GM21717 (cell line): ENCODE data around the gene GNAS-AS1.

Source experiments
- ATAC-seq: cut with Tn5 transposase; IDR thresholded peaks from one replicate; pipeline ENCODE4 v1.9.1; 2021; ENCODE audit warnings: mild to moderate bottlenecking, moderate library complexity; ENCODE audit not compliant: unreplicated experiment

GNAS-AS1 gene

DNA sequence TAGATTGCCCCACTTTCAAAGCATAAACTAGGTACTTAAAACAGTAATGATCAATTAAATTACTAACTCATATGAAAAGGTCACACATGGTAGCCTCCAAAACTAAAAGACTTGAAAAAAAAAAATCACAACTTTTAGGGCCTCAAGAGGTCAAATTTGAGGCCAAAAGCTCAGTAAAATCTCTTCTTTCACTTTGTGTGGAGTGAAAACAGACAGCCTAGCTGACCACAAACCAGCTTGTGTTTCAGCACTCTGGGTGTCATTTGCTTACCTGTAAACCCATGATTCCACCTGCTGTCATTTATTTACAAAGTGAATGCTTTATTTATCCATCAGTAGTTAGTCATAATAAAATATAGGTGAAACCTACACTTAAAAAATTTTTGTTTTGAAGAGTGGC, 35.8 kb upstream of the GNAS-AS1 start:
- ATAC-seq: no peak

GRCh38 chr20:58884966-58885365, 34.3 kb upstream of the GNAS-AS1 start:
- ATAC-seq: no peak

- no peak for ATAC-seq
Observed at GRCh38 chr20:58883241-58883691, 32.6 kb upstream of the GNAS-AS1 start.

DNA sequence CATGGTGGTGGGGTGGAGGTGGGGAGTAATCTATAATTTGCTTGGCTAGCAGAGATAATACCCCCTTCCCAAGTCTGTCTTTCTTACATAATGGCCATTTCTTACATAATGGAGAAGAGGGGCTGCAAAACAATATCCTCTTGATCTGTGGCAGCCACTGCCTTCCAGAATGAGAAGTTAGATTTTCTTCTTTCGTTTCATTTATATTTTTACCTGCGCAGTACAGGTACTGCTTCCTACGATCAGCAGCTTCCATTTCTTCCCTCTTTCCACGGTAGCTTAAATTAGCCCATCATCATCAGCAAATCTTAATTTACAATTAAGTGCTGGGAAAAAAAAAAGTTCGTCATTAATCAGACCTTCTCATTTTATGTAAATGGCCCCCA, 32.0 kb upstream of the GNAS-AS1 start:
- ATAC-seq: no peak

DNA sequence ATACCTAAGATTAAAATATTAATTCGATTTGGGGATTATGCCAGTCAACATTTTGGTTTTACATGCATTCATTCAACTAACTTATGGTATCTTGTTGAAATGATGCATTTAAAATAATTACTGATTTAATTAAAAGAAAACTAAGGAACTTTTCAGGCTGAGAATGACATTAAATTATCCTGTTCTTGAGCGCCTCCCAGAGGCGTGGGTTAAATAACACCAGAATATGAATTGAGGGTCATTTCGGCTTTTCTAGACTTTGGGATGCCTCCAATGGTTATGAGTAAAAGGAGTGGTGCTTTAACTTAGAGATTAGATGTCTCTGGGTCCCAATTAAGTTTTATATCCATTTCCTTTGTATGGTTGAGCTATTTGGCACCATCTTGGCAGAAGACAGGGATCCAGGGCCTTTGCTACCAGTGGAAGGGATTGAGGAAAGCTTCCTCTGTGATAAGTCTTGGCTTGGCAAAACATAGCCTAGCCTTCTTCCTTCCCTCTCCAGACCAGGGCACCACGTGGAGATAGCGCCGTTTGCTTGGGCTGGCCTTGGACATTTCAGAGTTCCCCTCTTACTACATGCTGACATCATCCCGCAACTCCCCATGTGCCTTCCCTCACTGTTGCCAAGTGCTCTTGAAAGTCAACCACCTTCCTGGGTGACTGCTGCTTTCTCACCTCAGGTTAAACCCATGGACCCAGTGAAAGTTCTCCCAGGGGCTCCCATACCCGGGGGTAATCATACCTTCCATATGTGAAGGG, 30.5 kb upstream of the GNAS-AS1 start:
- no peak for ATAC-seq

- no peak for ATAC-seq
Observed at GRCh38 chr20:58880441-58880840, 29.7 kb upstream of the GNAS-AS1 start.

- no peak for ATAC-seq
Observed at GRCh38 chr20:58878399-58878798, 27.7 kb upstream of the GNAS-AS1 start.

DNA sequence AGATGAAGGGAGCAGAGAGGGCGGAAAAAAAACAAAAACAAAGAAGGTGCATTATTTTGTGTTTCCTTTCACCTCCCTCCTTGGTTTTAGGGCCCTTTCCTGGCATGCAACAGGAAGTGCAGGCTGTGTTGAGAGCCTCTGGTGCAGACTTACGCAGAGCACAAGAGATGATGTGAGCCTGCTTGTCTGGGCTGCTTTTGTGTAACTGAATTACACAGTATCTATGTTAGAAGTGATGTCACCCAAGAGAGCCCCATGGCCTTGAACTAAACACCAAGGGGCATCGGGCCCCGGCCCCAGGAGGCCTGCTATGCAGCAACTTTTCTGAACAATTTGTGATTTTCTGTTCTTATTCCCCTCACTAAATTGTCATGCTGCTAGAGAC, 27.3 kb upstream of the GNAS-AS1 start:
- no peak for ATAC-seq

DNA sequence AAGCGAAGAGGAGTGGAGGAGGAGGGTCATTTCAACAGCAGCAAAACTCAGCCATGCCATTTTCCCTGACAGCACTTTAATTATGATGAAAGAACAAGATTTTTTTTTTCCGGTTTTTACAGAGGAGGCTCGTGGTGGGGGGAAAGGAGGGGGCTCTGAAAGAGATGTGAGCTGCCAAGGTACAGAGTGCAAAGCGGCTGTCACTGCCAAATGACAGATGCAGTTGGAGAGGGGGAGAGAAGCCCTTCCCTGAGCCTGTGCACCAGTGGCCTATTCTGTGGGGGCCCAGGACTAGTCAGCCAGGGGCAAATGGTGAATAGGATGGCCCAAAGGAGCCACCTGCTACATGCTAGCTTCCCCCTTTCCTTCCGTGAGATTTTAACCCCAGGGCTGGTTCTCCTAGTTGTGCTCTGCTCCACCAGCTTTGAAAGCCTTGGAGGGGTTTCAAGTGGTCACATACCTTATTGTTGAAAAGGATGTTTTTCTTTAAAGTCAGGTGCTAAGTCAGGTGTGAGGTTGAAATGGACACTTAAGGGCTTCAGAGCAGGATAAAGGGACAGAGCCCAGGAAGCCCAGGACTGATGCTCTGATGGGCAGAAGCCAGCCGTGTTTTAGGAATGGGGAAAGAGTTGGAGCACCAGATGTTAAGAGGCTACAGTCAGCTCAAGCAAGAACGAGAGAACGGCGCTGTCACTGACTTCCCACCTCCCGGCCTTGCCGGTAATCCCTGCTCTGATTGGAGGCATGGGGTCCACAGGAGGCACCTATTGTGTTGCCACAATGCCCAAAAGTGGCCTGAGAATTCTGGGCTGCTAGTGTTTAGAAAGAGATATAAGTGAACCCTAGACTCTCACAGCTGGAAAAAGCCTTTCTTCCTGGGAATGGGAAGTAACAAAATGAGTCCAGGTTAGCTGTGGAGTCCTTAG, 26.6 kb upstream of the GNAS-AS1 start:
- ATAC-seq: no peak

- ATAC-seq: no peak
Observed at GRCh38 chr20:58876437-58876836, 25.7 kb upstream of the GNAS-AS1 start.

DNA sequence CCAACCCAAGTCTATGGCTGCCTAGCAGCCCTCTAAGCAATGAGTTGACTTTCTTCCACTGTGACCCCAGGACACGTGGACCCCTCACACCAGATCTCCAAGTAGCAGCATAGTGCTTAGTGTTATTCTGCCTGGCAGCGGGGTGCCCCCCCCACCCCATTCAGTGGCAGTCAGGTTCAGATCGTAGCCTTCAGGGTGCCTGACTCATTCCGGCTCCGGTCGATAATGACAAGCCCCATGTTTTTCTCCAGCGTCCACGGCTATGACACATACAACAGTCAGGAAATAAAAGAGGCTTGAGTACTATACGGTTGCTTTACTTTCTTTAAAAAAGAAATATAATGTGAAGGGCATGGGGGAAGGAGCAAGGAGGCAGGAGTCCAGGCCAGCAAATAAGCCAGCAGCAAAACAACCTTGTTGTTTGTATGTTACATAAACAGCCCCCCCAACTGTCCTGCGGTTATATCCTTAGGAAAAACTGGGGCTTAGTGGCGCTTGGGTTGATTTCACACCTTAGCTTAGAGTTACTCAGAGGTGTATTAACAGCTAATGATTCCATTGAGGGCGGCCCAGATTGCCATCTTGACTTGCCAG, 24.9 kb upstream of the GNAS-AS1 start:
- no peak for ATAC-seq

DNA sequence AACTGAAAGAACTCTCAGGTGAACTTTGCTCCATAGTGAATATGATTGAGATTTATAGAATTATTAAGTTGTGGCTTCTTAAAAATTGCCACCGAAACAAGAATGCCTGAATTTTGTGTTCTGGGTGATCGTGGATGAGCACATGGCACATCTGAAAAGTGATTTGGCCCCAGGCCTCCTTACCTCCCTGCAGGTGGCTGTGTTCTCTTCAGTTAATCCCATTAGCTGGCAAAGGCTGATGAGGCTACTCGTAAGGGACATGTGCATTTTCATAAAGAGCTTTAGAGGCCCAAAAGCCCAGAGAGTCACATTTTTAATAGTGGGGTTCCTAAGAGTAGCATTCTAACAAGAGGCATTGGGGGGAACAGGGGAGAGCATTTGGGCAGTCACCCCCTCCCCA, 24.4 kb upstream of the GNAS-AS1 start:
- no peak for ATAC-seq

DNA sequence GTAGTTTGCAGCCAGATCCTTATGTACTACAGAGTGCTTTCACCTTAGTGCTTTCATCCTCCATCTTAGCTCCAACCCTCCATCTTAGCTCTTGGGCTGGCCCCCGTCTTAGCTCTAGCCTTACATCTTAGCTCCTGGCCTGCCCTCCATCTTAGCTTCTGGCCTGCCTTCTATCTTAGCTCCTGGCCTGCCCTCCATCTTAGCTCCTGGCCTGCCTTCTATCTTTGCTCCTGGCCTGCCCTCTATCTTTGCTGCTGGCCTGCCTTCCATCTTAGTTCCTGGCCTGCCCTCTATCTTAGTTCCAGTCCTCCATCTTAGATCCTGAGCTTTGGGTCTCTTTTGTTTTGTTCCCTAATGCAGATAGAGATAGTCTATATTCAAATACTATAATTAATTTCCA, 23.8 kb upstream of the GNAS-AS1 start:
- no peak for ATAC-seq

DNA sequence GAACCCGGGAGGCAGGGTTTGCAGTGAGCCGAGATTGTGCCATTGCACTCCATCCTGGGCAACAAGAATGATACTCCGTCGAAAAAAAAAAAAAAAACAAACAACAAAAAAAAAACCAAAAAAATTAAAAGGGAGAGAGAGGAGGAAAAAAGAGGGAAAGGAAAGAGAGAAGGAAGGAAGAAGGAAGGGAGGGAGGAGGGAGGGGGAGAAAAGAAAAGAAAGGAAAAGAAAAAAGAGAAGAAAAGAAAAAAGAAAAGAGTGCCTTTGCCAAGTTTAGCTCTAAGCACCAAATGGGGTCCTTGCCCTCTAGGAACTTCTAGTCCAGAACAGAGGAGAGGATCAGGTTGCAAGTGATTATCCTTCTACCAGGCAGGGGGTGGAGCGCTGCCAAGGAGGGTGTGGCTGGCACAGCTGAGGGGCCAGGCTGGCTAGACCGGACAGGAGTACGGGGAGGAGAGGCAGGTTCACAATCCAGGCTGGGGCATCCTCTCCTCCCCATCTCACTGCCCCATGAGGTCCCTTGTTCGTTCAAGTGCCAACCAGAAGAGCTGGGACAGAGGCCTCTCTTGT, 20.9 kb upstream of the GNAS-AS1 start:
- no peak for ATAC-seq

- ATAC-seq: no peak
Observed at GRCh38 chr20:58870293-58871014, 19.8 kb upstream of the GNAS-AS1 start.

DNA sequence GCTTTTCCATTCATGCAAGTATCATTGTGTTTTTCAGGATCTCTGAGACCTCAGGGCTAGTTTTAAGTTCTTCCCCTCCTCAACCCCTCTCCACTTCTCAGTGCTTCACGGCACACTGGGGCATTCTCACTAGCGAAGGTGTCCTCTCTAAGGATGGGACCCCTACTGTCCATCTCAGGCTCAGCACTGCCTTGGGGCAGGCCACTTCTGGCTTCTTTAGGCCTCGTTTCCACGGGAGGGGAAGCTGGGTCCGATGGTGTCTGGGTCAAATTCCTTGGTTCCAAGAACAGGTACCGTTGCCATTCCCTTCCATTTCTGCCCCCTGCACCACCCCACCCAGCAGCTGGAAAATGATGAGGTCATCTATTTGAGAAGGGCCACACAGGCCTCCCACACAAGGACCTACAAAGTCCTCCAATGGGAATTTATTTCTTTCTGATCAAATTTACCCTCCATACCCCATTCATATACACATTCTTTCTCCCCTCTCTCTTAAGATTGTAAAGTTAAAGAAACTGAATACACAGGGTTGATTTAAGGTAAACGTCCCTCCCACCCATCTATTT, 19.0 kb upstream of the GNAS-AS1 start:
- no peak for ATAC-seq

DNA sequence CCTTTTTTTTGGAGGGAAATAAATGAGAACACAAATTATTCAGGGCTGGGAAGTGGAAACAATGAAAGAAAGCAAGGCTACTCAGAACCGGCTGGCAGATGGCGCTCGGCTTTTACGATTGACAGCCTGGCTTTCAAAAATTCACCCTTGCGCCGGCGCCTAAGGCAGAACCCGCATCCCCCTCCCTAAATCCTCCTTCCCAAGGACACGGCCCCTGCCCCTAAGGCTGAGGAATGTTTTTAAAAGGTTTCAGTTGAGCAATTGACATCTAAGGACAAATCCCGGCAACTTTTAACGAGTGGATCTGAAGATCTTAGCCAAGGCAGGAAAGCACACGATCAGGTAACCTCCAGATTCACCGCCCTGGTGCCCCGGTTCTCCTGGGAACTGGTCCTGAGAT, 18.1 kb upstream of the GNAS-AS1 start:
- no peak for ATAC-seq

DNA sequence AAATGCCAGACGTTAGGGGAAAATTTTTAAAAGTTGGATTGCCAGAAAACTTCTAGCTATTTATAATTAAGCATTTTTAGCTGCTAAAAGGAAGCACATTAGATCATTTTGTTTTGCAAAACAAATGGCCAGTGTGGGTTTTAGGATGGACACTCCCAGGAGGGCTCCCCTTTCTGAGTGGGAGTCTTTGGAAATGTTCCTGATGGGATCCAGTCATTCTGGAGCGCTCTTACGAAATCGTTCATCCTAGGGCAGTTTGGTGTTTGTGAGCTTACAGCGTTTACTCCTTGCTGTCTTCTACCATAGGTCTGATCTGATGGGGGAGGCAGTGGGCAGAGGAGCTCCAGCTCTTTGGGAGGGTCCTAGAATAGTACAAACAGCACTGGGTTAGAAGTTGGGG, 16.5 kb upstream of the GNAS-AS1 start:
- ATAC-seq: no peak

DNA sequence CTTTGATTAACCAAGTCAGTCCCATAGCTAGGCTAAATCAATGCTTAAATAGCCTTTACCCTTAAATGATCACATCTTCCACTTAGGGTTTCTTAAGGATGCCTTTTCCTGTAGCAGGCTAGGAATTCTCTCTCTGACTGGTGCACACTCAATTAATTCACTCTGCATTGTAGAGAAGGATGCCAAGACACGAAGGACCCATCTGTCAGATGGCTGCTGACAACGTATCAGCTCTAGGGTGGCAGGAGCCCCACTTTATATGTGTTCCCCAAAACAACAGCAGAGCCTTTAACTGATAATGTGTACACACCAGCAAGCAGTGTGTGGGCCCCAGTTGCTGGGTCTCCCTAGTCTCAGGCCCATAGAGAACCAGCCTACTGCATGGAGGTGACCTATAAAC, 15.1 kb upstream of the GNAS-AS1 start:
- no peak for ATAC-seq

GRCh38 chr20:58864346-58864745, 13.6 kb upstream of the GNAS-AS1 start:
- no peak for ATAC-seq
